T follicular helper cell (primary cell): ENCODE measurements around the gene CRYAA.
"Not testable (repeated sequence)": the region's sequence is repeated elsewhere in the genome, so short reads cannot be mapped to it uniquely, and the experiment has no call there.

ENCODE experiments used
- DNase-seq: peaks from one replicate; pipeline ENCODE4 v3.0.0-alpha.2; 2020; ENCODE audit warnings: low read depth

The CRYAA gene

DNA sequence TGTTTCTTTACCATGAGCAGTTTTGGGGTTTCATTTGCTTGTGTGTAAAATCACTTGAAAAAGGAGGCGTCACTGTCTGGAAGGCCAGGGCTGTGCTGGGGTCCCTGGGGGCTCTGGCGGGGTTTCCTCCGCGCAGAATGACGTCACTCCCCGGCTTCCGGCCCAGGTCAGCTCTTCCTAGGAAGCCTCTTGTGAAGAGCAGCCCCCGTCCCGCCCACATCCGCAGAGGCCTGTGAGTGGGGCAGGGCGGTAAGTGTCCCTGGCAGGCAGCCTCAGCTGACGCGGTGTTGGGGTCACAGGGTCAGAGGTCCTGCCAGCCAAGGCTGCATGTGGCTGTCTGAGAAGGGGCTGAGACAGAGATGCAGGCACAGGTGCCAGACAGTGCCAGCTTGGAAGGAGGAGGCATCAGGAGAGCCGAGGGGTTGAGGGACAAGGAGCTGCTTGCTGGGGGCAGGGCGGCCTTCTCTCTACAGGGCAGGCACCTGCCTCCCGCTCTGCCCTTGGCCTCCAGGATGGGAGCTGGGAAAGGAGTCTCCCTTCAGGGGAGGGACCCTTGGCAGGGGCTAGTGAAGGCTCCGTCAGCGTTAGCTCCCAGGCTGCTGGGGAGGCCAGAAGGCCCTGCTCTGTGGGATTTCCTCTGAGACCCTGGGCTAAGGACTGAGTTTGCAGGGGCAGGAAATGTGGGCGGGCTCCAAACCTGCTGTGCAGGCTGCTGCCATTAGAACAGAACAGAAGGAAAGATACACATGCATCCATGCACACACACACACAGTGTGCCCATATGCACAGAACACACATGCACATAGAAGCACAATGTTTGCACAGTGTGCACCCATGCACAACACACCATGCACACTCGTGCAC, 8.5 kb downstream of the CRYAA start:
- DNase-seq: not testable (repeated sequence)

DNA sequence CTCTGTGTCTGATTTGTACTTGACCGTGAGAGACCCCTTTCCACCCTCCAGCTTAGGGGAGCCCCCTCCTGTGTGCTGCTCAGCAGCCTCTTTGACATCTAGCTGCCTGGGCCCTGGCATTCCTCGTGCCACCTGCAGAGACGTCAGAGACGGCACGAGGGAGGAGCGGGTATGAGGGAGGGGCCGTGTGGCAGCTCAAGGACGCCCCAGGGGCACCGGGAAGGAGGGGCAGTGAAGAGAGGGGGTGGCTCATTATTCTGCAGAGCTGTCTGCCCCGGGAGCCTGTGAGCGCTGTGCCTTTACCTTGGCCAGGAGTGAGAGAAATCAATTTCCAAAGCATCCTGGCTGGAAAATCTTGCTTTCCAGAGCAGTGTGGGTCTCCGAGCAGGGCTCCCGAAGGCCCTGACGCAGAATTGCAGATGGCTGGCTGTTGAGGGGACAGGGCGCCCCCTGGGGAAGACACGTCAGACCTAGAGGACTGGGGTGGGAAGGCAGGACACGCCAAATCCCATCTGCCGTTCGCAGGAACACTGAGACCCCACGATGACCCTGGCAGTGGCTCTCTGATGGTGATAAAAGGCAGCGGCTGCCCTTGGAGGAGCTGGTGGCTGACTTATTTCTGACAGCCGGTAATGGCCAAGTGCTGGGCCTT, 9.5 kb downstream of the CRYAA start:
- DNase-seq: not testable (repeated sequence)

DNA sequence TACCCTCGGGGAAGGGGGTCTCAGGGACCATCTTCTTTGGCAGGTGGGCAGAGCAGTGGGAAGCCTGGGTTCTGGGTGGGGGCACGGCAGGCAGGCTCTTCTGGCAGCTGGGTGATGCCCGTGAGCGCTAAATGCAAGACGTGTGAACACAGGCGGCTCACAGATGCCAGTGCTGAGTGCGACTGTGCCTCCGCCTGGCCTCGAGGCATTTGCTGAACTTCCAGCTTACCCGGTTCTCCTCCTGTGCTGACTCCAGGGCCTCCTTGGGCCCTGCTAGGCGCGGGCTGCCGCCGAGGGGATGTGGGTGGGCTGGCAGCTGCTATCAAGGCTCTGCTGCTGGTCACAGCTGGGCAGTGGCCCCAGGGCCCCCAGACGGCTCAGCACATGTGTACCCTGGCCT, 12.2 kb downstream of the CRYAA start:
- not testable (repeated sequence) for DNase-seq

DNA sequence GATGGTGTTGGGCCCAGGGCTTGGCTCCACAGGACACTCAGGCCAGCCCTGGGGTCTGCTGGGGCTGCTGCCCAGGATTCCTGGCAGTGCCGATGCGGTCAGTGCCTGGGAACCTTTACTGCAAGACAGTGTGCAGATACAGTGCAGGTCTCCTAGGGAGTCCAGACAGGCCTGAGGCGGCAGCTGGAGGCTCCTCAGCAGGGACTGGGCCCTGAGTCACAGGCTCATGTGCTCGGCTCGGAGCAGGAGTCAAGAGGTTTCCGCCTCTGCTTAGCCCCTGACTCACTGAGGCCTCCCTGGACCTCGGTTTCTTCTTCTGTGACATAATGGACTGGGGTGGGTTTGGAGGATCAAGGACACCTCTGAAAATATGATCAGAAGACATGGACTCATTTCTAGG, 18.5 kb downstream of the CRYAA start:
- not testable (repeated sequence) for DNase-seq

DNA sequence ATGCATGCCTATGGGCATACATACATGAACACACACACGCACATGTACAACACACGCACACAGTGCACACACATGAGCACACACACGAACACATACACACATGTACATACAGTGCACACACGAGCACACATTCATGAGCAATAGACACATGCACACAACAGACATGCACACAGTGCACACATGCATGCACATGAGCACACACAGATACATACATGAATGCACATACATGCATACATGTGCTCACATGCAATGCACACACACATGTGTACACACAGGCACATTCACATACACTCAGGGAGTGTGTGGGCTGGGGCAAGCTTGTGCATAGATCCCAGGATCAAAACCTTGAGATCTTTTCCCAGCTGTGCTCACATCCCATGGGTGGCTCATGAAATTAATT, 18.9 kb downstream of the CRYAA start:
- no peak for DNase-seq

DNA sequence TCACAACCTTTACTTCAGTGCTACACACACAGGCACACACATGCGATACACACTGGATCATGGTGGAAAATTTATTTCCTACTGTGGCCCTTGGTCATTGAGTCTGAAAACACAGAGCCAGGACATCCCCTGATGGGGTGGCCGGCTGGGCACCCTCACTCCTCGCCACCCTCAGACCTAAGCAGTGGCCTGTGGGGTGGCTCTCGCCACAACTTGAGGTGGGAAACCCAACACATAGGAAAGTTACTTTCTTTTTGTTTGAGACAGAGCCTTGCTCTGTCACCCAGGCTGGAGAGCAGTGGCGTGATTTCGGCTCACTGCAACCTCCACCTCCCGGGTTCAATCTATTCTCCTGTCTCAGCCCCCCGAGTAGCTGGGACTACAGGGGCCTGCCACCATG, 19.4 kb downstream of the CRYAA start:
- no peak for DNase-seq

DNA sequence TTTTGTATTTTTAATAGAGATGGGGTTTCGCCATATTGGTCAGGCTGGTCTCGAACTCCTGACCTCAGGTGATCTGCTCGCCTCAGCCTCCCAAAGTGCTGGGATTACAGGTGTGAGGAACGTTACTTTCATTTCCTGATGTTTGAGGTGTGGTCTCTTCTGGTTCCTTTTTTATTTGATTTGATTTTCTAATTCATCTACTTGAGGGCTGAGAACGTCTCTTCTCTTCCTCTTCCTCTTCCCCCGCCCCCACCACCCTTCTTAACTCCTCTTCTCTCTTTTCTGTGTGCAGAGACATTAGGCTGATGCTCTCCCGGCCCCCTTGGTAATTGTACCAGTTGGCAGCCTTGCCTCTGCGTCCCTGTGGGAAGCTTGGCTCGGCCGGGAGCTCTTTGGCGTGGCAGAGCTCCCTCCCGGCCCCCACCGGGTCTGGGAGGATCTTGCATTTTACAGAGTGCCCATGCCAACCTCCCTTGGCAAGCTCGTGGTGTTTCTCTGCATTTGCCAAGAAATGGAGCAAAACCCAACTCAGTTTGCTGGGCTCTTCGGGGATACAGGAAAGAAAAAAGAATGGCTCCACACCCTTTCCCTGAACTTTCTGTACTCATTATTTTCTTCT, 19.9 kb downstream of the CRYAA start:
- DNase-seq: no peak

DNA sequence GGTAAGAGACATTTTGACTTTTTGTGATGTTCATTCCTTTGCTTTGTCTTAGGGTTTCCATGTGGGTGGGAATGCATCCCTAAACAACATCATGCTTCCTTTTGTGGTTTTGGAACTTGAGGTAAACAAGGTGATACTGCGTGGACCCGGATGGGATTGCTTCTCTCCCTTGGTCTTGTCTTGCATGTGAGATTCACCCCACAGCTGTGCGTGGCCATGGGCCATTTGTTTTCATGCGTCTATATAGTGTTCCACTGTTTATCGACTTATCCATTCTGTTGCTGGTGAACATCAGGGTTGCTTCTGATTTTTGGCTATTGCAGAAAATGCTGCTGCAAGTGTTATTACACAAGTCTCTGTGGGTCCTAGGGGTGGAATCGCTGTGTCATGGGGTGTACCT, 21.1 kb downstream of the CRYAA start:
- DNase-seq: no peak

DNA sequence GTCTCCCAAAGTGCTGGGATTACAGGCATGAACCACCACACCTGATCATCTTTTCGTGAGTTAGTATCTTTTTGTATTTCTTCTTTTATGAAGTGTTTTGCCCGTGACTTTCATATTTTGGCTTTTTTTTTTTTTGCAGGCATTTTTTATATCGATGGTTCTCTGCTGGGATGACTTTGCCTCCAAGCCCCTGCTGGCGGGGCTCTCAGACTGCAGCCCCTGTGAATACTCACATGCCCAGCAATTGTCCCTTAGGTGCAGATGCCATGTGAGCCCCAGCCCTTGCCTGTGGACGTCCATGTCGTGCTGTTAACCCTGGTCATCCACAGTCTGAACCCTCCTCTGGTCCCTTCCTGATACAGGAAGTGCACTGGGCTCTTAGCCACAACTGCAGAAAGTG, 21.7 kb downstream of the CRYAA start:
- no peak for DNase-seq

DNA sequence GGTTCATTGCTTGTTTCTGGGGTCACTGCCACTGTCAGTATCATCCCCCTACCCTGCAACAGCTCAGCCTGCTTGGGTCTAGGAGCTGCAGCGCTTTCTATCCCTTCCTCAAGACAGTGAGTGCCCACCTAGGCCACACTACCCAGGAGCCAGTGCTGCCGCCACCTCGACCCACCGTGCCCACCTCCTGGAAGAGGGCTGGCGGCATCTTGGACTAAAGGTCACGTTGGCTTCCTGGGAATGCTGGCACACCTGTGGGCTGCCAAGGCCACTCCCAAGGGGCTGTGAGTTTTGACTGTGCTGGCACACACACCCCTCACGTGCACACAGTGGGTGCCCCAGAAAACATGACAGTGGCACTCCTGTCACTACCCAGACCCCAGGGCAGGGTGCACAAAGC, 22.1 kb downstream of the CRYAA start:
- DNase-seq: no peak

DNA sequence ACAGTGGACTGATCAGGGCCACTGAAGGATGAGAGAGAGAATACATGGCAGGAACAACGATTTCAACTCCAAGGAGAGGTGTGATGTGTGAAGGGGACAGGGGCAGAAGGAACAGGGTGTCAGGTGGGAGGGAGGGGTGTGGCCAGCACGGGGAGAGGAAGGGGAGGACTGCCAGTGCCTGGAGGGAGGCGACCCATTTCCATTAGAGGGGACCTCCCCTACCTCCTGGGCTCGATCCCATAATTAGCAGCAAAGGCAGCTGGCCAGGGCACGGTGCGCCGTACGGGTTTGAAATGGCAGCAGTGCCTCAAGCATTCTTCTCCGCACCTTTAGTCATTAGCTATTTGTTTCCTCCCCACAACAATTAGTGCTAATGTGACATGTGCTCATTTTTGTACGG, 22.7 kb downstream of the CRYAA start:
- no peak for DNase-seq

DNA sequence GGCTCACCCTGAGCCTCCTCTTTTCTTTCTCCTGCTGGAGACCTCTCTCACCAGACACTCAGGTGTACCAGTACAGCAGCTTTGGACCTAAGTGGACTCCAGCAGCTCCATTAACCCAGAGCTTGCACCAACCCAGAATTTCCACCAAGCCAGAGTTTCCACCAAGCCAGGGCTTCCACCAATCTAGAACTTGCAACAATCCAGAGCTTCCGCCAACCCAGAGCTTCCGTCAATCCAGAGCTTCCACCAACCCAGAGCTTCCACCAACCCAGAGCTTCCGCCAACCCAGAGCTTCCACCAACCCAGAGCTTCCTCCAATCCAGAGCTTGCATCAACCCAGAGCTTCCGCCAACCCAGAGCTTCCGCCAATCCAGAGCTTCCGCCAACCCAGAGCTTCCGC, 23.2 kb downstream of the CRYAA start:
- DNase-seq: no peak

DNA sequence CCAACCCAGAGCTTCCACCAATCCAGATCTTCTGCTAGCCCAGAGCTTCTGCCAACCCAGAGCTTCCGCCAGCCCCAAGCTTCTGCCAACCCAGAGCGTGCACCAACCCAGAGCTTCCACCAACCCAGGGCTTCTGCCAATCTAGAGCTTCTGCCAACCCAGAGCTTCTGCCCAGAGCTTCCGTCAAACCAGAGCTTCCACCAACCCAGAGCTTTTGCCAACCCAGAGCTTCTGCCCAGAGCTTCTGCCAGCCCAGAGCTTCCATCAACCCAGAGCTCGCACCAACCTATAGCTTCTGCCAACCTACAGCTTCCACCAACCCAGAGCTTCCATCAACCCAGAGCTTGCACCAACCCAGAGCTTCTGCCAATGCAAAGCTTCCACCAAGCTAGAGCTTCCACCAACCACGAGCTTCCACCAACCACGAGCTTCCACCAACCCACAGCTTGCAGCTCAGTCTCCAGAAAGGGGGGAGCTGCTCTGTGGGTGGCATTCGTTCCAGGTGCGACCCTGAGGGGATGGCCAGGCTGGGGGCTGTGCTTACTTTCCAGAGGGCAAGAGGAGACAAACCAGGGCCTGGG, 23.8 kb downstream of the CRYAA start:
- DNase-seq: no peak

DNA sequence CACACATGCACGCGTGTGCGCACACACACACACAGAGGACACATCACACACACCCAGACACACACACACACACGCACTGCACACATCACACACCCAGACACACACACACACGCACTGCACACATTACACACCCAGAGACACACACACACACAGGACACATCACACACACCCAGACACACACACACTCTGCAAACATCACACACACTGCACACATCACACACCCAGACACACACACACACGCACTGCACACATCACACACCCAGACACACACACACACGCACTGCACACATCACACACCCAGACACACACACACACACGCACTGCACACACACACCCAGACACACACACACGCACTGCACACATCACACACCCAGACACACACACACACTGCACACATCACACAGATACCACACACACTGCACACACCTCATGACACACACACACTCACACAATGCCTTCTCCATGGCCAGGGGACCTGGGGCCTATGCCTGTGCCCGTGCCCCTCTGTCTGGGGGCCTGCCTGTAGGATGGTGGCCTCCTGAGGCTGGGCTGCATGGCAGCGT, 24.4 kb downstream of the CRYAA start:
- no peak for DNase-seq

DNA sequence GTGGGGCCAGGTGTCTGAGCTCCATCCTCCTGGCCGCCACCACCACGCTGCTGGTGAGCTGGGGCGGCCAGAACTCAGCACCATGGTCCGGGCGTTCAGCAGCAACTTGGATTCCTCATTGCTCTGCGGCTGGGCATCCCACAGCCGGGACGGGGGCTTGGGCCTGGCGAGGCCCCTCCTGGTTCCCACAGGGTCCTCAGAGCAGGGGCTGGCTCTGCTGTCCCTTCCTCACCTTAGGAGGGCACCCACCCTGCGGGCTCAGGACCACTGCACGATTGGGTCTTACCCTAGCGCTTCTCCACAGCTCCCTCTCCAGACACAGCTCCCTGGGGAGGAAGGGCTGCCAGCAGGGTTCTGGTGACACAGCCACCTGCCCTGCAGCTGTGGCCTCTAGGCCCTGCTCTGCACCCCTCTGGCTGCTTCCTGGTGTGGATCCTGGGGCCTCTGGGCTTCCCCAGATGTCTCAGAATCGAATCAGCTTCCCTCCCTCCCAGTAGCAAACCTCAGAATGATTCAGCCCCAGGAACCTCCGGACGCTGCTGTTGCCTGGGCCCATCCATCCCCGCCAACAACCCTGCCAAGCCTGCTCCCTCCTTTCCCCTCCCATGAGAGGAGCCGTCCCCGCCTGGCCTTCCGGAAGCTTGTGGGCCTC, 25.0 kb downstream of the CRYAA start:
- DNase-seq: no peak

DNA sequence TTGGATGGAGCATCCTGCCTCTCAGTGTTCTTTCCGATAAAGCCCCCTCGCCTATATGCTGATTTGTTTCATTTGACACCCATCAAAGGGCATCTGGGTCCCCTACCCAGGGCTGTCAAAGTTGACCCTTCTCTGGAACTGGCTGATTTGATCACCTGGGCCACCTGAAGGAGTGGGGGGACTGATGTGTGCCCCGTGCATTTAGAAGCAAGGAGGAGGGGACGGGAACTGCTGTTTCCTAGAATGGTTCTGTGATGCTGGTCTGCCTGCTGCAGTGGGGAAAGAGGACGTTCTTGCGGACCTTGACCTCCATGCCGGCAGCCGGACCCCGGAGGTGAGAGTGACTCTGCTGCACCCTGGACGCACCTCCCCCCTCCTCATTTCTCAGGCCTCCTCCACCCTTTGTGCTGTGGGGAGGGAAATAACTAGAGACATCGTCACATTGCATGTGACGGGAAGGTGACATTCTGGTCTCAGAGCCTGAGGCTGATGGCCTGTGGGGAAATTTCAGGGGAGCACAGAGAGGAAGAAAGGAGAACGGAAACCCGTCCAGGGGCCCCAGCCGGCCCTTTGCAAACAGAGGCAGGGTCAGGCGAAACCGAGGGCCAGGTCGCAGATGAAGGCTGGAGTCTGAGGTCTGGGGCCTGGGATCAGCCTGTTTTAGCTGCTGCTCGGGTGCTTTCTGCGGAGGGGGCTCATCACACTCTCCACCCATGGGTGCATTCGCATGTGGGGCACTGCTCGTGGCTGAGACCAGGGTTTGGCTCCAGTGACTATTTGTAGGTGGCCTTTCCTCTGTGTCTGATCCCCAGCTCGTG, 25.7 kb downstream of the CRYAA start:
- DNase-seq: no peak

DNA sequence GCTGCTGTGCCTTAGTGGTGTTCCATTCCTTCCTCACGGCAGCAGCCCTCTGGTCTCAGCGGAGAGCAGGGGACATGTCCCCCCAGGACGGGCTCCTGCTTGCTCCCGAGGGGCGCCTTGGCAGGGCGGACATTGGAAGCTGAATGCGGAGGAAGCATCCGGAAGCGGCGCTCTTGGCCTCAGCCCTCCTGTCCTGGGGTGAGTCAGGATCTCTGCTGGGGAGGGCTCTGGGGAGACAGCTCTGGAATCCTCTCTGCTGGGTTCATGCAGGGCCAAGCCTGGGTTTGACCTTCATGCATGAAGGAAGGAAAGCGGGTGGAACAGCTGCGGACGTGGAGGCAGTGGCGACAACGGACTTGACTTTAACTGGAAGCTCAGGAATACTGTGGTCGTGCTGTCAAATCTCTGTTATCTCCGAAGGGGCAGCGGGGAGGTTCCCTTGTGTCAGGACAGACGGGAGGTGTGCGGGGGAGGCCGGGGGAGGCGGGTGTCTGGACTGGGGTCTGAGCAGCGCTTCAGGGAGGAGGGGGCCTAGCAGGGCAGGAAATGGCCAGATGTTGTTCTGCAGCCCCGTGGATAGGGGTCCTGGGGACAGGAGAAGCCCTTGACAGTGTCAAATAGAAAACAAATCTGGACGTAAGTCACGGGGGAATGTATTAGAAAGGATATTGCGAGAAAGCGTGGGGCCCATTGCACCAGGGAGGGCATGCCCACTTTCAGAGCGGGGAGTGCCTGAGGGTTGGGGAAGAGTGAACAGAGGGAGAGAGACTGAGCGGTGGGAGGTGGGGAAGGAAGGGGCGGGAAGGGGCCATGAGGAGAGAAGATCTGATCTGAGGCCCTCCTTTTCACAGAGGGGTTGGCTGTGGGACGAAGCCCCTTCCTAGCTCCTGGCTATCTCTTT, 26.6 kb downstream of the CRYAA start:
- no peak for DNase-seq

DNA sequence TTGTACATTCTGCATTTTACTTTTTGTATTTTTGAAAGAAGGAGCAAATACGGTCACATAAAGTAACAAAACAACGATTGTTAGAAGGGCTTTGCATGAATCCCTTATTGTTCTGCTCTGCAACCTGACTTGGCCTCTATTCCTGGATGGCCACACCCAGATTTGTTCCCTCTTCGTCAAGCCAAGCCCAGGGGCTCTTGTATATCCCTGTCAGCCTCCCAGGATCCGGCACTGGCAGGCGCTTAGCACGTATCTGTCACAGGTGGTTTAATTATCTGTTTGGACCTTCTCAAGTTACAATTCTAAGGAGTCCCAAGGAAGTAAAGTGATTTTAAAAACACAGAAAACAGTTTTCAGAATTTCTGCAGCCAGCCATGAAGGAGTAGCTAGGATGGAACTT, 28.0 kb downstream of the CRYAA start:
- no peak for DNase-seq

DNA sequence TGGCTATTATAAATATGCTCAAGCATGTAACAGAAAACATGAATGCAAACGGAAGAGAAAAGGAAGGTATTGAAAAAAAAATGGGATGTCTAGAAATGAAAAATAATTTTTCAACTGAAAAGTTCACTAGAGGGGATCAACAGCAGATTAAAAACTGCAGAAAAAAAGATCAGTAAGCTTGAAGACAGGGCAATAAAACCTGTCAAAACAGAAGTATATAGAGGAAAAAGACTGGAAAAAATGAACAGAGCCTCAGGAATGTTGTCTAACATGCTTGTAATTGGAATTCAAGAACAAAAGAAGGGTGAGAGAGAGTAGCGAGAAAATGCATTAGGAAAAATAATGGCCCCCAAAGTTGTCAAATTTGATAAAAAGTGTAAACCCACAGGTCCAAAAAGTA, 29.6 kb downstream of the CRYAA start:
- DNase-seq: no peak

DNA sequence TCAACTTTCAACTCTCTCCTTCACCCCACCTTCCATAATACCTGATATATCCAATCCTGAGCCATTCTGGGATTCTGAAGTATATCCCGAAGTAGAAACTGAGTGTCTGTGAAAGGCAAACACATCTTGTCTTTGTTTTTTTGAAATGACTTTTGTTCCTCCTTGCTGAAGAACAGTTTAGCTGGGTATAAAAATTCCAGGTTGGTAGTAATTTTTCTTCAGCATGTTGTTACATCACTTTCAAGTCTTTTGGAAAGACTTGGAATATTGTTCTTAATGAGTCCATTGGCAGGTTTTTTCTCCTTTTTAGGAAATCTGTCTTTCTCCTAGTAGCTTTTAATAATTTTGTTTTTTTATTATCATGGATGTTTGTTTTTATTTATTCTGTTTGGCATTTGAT, 32.7 kb downstream of the CRYAA start:
- no peak for DNase-seq
